GM12892 (cell line): ENCODE data around the gene LRPAP1.

Experiments
- POLR2A ChIP-seq: IDR thresholded peaks from 2 replicates; pipeline ENCODE4 v1.6.1; 2011; ENCODE audit warnings: low read depth, low read length, control low read depth
- POLR2AphosphoS5 ChIP-seq: IDR thresholded peaks from 2 replicates; pipeline ENCODE4 v1.6.1; 2011; ENCODE audit warnings: low read depth, low read length, control low read depth

- TF ChIP-seq POLR2A (no peak), POLR2AphosphoS5 (no peak)
These were observed 2.9 kb downstream of the LRPAP1 start for GRCh38 chr4:3529363-3529762.
